Ishikawa (cell line): ENCODE data around the gene LARP4B.

Experiments used
- CEBPB ChIP-seq: IDR thresholded peaks from 2 replicates; pipeline ENCODE4 v1.6.1; 2012
- CREB1 ChIP-seq: IDR thresholded peaks from 2 replicates; pipeline ENCODE4 v1.6.1; 2012; ENCODE audit warnings: low read depth
- EGR1 ChIP-seq: IDR thresholded peaks from 2 replicates; pipeline ENCODE4 v1.6.1; 2012
- EP300 ChIP-seq: IDR thresholded peaks from 2 replicates; pipeline ENCODE4 v1.6.1; 2012; ENCODE audit warnings: borderline replicate concordance
- FOXM1 ChIP-seq: IDR thresholded peaks from 2 replicates; pipeline ENCODE4 v1.6.1; 2012; ENCODE audit warnings: low read depth, borderline replicate concordance
- MAX ChIP-seq: IDR thresholded peaks from 2 replicates; pipeline ENCODE4 v1.6.1; 2012
- NFIC ChIP-seq: IDR thresholded peaks from 2 replicates; pipeline ENCODE4 v1.6.1; 2012
- RAD21 ChIP-seq: IDR thresholded peaks from 2 replicates; pipeline ENCODE4 v1.6.1; 2012; ENCODE audit warnings: low read depth
- REST ChIP-seq: IDR thresholded peaks from 2 replicates; pipeline ENCODE4 v1.6.1; 2012; ENCODE audit warnings: low read depth, mild to moderate bottlenecking
- TAF1 ChIP-seq: IDR thresholded peaks from 2 replicates; pipeline ENCODE4 v1.6.1; 2012; ENCODE audit warnings: low read depth, mild to moderate bottlenecking
- TCF12 ChIP-seq: IDR thresholded peaks from 2 replicates; pipeline ENCODE4 v1.6.1; 2012; ENCODE audit warnings: low read depth
- TEAD4 ChIP-seq: IDR thresholded peaks from 2 replicates; pipeline ENCODE4 v1.6.1; 2012
- USF1 ChIP-seq: IDR thresholded peaks from 2 replicates; pipeline ENCODE4 v1.6.1; 2012
- YY1 ChIP-seq: IDR thresholded peaks from 2 replicates; pipeline ENCODE4 v1.6.1; 2012; ENCODE audit warnings: low read depth
- ZBTB7A ChIP-seq: IDR thresholded peaks from 2 replicates; pipeline ENCODE4 v1.6.1; 2012; ENCODE audit warnings: low read depth

LARP4B gene

GRCh38 chr10:777913-778479 is 153.5 kb downstream of the LARP4B start:
- TF ChIP-seq EP300 = no peak
- no peak for TF ChIP-seq TAF1
- TF ChIP-seq ZBTB7A = no peak
- TF ChIP-seq CEBPB = no peak
- no peak for TF ChIP-seq MAX
- TF ChIP-seq NFIC = no peak
- TF ChIP-seq REST = no peak
- no peak for TF ChIP-seq CREB1
- TF ChIP-seq TCF12 = no peak
- TF ChIP-seq YY1 = no peak
- TF ChIP-seq RAD21 = no peak
- no peak for TF ChIP-seq FOXM1
- no peak for TF ChIP-seq EGR1
- no peak for TF ChIP-seq TEAD4

- no peak for TF ChIP-seq TEAD4
- TF ChIP-seq RAD21 = no peak
- TF ChIP-seq MAX = no peak
- TF ChIP-seq YY1 = no peak
- no peak for TF ChIP-seq TCF12
- TF ChIP-seq CEBPB = no peak
- no peak for TF ChIP-seq CREB1
- TF ChIP-seq TAF1 = no peak
- TF ChIP-seq ZBTB7A = no peak
- TF ChIP-seq EGR1 = no peak
- no peak for TF ChIP-seq FOXM1
- no peak for TF ChIP-seq REST
- TF ChIP-seq EP300 = no peak
- no peak for TF ChIP-seq NFIC
Observed at GRCh38 chr10:776772-777171, 154.7 kb downstream of the LARP4B start.

GRCh38 chr10:775245-776075 is 156.0 kb downstream of the LARP4B start:
- TF ChIP-seq FOXM1 (no peak), CREB1 (no peak), MAX (no peak), TEAD4 (no peak), REST (no peak), RAD21 (no peak), YY1 (no peak), TAF1 (no peak), NFIC (no peak)

GRCh38 chr10:774661-775244 is 156.8 kb downstream of the LARP4B start:
- TF ChIP-seq YY1 (no peak), USF1 (no peak)
